ENCODE data around the gene POLN.

POLN gene

GRCh38 chr4:2243681-2244380 is 1.9 kb upstream of the POLN start:
- no peak overlapping the region for H2AFZ ChIP-seq (ENCODE audit: low read length)
- H3K9me2 ChIP-seq (ENCODE audit: low read depth, low read length) = no peaks in the 10 kb centered on the region
- H3F3A ChIP-seq (ENCODE audit: insufficient read depth, low read length) = no peaks in the 10 kb centered on the region
- H3K79me2 ChIP-seq (ENCODE audit: insufficient read depth, low read length) = peaks cover 25% of the 10 kb centered on the region
- H3K4me1 ChIP-seq (ENCODE audit: insufficient read depth, low read length, severe bottlenecking) = peaks cover 30% of the 10 kb centered on the region
- no peaks in the 10 kb centered on the region for H3K27me3 ChIP-seq (ENCODE audit: insufficient read depth, low read length)
- H3K4me2 ChIP-seq (ENCODE audit: low read length) = no peak overlapping the region
- no peak overlapping the region for H3K4me3 ChIP-seq (ENCODE audit: low read depth, low read length, poor library complexity, severe bottlenecking)
- no peaks in the 10 kb centered on the region for H3K9me3 ChIP-seq (ENCODE audit: low read length)
- no peak for TF ChIP-seq CTCF (IDR thresholded peaks at IDR 0.05; ENCODE audit: low read length)
- no peak overlapping the region for H3K27ac ChIP-seq (ENCODE audit: low read depth, low read length, poor library complexity, severe bottlenecking)
- no peaks in the 10 kb centered on the region for H4K20me1 ChIP-seq (ENCODE audit: insufficient read depth, low read length)
- peaks cover 6% of the 10 kb centered on the region; the same call in 1 of the 2 replicates for H3K36me3 ChIP-seq (ENCODE audit: insufficient read depth, low read length)
- no peak overlapping the region for H3K9ac ChIP-seq (ENCODE audit: low read length)

- Histone ChIP-seq H3K9me3 (ENCODE audit: low read length) (no peaks in the 10 kb centered on the region), H3K9ac (ENCODE audit: low read length) (peak overlapping the region; percentile 79), H3K4me3 (ENCODE audit: low read depth, low read length, poor library complexity, severe bottlenecking) (peak overlapping the region; percentile 87), H3K27ac (ENCODE audit: low read depth, low read length, poor library complexity, severe bottlenecking) (peak overlapping the region; percentile 35), H3K27me3 (ENCODE audit: insufficient read depth, low read length) (no peaks in the 10 kb centered on the region), H3K79me2 (ENCODE audit: insufficient read depth, low read length) (peaks cover 32% of the 10 kb centered on the region), H3K9me2 (ENCODE audit: low read depth, low read length) (no peaks in the 10 kb centered on the region), H3K4me1 (ENCODE audit: insufficient read depth, low read length, severe bottlenecking) (peaks cover 38% of the 10 kb centered on the region), H3K36me3 (ENCODE audit: insufficient read depth, low read length) (peaks cover 24% of the 10 kb centered on the region; the same call in 1 of the 2 replicates), H2AFZ (ENCODE audit: low read length) (no peak overlapping the region), H3K4me2 (ENCODE audit: low read length) (peak overlapping the region; percentile 92), H4K20me1 (ENCODE audit: insufficient read depth, low read length) (no peaks in the 10 kb centered on the region), H3F3A (ENCODE audit: insufficient read depth, low read length) (no peaks in the 10 kb centered on the region)
- TF ChIP-seq CTCF (IDR thresholded peaks at IDR 0.05; ENCODE audit: low read length) (no peak), EZH2 (IDR thresholded peaks at IDR 0.05; ENCODE audit: borderline replicate concordance, low read length) (no peak)
Measured at GRCh38 chr4:2241003-2241402, 918 bp downstream of the POLN start.

- peaks cover 32% of the 10 kb centered on the region for H3K79me2 ChIP-seq (ENCODE audit: insufficient read depth, low read length)
- H3K4me1 ChIP-seq (ENCODE audit: insufficient read depth, low read length, severe bottlenecking) = peaks cover 31% of the 10 kb centered on the region
- H3K4me2 ChIP-seq (ENCODE audit: low read length) = no peak overlapping the region
Measured at GRCh38 chr4:2236944-2237666, 4.8 kb downstream of the POLN start.

More at GRCh38 chr4:2236944-2237666, 4.8 kb downstream of the POLN start:
- Histone ChIP-seq H3K36me3 (ENCODE audit: insufficient read depth, low read length) (peaks cover 37% of the 10 kb centered on the region; the same call in 1 of the 2 replicates), H3K27ac (ENCODE audit: low read depth, low read length, poor library complexity, severe bottlenecking) (no peak overlapping the region), H3K27me3 (ENCODE audit: insufficient read depth, low read length) (no peaks in the 10 kb centered on the region), H3K9ac (ENCODE audit: low read length) (no peak overlapping the region), H3F3A (ENCODE audit: insufficient read depth, low read length) (no peaks in the 10 kb centered on the region), H2AFZ (ENCODE audit: low read length) (no peak overlapping the region), H3K9me2 (ENCODE audit: low read depth, low read length) (no peaks in the 10 kb centered on the region), H3K9me3 (ENCODE audit: low read length) (no peaks in the 10 kb centered on the region), H4K20me1 (ENCODE audit: insufficient read depth, low read length) (no peaks in the 10 kb centered on the region), H3K4me3 (ENCODE audit: low read depth, low read length, poor library complexity, severe bottlenecking) (no peak overlapping the region)
- TF ChIP-seq EZH2 (IDR thresholded peaks at IDR 0.05; ENCODE audit: borderline replicate concordance, low read length) = no peak
- no peak for TF ChIP-seq CTCF (IDR thresholded peaks at IDR 0.05; ENCODE audit: low read length)
